ENCODE results near the gene PMEPA1.
A peak's percentile ranks its signal among the peaks of the same experiment; 100 is the strongest.

Gene PMEPA1

DNA sequence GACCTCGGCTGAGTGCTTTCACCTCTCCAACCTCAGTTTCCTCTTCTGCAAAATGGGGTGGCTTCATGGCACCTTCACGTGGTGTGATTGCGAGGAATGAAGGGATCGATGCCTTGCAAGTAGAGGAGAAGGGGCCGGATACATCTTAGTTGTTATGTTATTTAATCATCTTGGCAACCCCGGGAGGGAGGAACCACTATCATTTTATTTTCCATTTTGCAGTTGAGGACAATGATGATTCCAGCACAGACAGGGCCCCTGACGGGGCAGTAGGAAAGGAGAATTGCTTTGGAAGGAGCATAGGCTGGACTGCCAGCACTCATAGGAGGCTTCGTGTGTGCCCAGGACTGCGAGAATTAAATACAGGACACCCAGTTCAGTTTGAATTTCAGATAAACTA lies 2.5 kb upstream of the PMEPA1 start:
- DNase-seq = no peak

- DNase-seq = no peak
Measured at GRCh38 chr20:57711826-57712225, 2.0 kb upstream of the PMEPA1 start.

- DNase-seq = no peak
Measured at GRCh38 chr20:57711311-57711712, 1.5 kb upstream of the PMEPA1 start.

GRCh38 chr20:57710841-57711240 lies 1.0 kb upstream of the PMEPA1 start:
- no peak for DNase-seq

DNA sequence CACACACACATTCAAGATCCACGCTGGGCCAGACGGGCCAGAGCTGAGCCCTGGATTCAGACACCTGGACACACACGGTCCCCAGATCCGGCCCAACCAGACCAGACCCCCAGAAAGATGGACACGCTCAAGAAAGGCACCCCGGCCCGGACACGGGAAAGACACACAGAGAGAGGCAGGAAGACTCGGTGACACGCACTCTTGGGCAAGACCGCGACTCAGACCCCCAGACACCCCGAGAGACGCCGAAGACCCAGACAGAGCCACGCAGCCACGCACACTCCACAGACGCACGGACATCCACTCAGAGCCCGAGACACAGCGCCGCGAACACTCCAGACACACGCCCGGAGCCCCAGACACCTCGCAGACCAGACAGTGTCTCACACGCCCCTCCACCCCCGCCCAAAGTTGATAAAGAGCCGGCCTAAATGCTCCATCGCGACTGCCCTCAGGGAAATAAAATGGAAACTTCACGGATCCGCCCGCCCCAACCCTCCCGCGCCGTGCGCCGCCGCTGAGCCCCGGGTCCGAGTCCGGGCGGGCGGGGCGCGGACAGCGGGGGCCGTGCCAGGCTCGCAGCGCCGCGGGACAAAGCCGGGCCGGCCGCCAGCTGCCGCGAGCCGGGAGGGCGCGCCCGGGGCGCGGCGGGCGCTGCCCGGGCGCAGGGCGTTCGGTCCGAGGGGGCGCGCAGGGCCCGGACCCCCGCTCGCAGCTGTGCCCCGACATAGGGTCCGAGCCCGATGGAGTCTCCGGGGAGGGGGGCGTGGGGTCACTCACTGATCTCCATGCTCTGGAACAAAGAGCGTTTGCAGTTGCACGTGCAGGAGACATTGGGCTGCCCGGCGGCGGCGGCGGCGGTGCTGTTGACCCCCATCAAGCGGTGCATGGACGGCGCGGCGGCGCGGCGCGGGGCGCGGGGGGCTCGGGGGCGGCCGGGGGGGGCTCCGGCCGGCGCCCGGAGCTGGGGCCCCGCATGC lies 831 bp downstream of the PMEPA1 start:
- peak in 6 of 56 donors; percentile 25 to 46 (median 26) for DNase-seq

DNA sequence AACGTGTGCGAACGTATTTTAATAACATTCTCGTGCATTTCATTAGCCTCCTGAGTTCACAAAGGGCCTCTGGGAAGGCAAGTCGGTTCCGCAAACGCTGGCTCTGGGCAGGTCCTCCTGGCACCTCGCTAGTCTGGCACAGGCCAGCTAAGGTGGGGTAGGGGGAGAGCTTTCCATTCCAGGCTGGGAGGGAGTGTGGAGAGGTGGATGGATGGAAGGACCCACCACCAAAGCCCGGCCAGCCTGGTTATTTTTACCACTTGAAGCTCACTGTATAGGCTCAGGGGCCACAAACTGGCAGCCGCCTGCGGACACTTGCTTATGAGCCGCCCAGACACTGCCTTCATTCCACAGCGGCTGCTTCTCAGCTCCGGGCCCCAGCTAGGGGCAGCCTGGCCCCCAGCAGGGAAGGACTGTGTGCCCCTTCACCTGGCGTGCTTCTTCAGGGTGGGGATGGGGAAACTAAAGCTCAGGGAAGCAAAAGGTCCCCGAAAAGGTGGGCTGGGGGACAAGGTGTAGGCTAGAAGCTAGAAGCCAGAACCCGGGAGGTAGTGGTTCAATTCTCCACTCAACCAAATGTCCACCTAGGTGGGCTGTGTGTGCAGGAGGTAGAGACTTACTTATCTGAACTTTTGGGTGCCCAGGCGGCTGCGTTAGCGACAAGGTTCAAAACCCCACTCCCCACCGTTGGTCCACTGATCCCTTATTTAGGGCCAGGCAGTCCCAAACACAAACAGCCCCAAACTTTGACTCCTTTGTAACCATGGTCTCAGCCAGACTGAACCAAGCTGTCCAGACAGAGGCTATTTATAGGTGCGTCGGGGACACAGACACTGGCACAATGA lies 1.7 kb downstream of the PMEPA1 start:
- DNase-seq = peak in 7 of 56 donors; percentile 6 to 58 (median 31)

- DNase-seq = no peak
Measured at GRCh38 chr20:57707320-57707719, 2.5 kb downstream of the PMEPA1 start.

GRCh38 chr20:57705127-57705899 lies 4.5 kb downstream of the PMEPA1 start:
- DNase-seq = no peak

GRCh38 chr20:57704245-57704644 lies 5.6 kb downstream of the PMEPA1 start:
- peak in 1 of 56 donors; percentile 22 for DNase-seq

GRCh38 chr20:57703013-57703412 lies 6.8 kb downstream of the PMEPA1 start:
- DNase-seq = no peak

DNA sequence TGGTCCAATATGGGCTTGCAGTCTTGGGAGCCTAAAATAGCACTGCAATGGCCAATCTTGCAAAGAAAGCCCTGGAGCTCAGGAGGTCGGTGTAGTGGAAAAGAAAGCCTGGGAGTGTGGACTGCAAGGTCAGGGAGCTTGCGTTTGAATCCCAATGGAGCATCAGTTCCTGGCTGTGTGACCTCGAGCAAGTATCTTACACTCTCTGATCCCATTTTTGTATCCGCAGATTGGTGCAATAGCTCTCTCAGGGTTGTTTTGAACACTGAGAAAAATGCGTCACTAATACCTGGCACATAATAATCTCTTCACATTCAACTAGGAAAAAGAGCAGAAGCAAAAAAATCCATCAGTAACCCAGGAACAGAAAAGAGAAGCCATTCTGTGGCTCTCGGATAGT lies 7.3 kb downstream of the PMEPA1 start:
- DNase-seq = no peak

- no peak for DNase-seq
Measured at GRCh38 chr20:57702091-57702490, 7.7 kb downstream of the PMEPA1 start.

DNA sequence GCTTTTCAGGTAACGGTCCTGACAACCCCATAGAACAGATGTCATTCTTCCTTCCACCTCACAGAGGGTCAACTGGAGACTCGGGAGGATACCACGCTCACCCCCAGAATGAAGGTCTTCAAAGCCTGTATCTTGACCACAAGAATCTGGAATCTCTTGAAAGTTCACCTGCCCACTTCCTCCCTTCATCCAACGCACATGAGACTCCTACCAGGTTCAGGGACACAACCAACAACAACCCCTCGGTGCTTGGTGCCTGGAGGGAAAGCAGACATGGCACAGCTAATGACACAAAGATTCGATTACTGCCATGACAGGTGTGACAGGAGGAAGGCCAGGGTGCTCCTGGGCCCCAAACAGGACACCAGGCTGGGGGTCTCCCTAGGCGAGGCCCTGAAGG lies 8.2 kb downstream of the PMEPA1 start:
- no peak for DNase-seq

- DNase-seq = no peak
Measured at GRCh38 chr20:57701090-57701489, 8.7 kb downstream of the PMEPA1 start.

DNA sequence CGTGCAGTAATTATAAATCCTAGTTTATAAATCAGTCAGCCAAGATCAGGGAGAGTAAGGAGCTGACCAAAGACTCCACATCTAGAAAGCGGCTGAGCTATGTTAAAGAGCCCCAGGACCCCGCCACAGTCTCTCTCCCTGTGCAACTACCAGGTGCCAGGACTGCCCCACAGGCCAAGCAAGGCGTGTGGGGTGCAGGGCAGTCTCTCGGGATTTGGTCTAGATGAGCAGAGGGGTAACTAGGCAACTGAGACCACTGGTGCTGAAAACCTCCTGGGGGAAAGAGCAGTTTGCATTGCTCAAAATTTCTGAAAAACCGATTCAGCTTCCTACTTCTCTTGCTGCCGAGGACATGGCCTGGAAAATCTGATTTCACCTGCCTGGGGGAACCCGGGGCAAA lies 10.4 kb downstream of the PMEPA1 start:
- DNase-seq = no peak

GRCh38 chr20:57698867-57699275 lies 10.9 kb downstream of the PMEPA1 start:
- DNase-seq = no peak

GRCh38 chr20:57698116-57698866 lies 11.5 kb downstream of the PMEPA1 start:
- peak in 9 of 56 donors; percentile 18 to 62 (median 46) for DNase-seq

- no peak for DNase-seq
Measured at GRCh38 chr20:57697543-57697942, 12.3 kb downstream of the PMEPA1 start.

DNA sequence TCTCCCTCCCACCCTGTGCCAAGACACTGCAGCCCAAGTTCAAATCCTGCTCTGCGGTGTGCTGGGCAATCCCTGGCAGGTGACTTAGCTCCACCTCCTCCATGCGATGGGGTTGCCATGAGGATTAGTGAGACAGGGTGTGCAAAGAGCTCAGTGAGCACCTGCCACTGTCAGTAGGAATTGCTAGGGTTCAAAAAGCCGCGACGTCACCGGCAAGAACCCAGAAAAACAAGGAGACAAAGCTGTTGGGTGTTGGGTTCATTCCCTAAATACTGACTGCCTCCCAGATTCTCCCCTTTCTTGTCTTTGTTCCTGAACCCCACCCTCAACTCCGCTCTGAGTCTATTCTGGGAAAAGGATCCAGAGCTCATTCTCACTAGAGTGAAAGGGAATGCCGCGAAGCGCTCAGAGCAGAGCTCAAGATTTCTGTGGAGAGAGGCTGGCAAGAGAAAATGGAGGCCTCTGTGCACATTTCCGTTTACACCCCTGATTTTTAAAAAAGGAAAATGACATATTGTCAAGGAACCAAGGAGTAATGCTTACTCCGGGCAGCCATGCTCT lies 13.3 kb downstream of the PMEPA1 start:
- peak in 4 of 56 donors; percentile 29 to 60 (median 44) for DNase-seq

- DNase-seq = no peak
Measured at GRCh38 chr20:57695940-57696339, 13.9 kb downstream of the PMEPA1 start.

Data from nucleus accumbens (tissue), 56 donors.